ENCODE results near the gene UCN3. TPM values are rescaled to one million over a fixed set of nuclear protein-coding genes. Genes with fewer than 3 reads are reported as not detected.
A peak's percentile ranks its signal among the peaks of the same experiment; 100 is the strongest.

The UCN3 gene
- total RNA-seq = not detected

GRCh38 chr10:5364890-5365338 is at the start of gene UCN3:
TSS of gene UCN3 (plus strand) at chr10:5364966. CDS start at chr10:5373721, 8,755 bp downstream.
- CTCF ChIA-PET = no interaction called here
- intact Hi-C loops (cut with DNase I, micrococcal nuclease) = no loop called here
- DNase-seq (no peak), ATAC-seq (no peak)
- no peak within 1 kb of the TSS for H3K4me3 Mint-ChIP-seq
- no peak within 1 kb of the TSS for H3K27ac Mint-ChIP-seq
- no peaks in the 10 kb centered on the region for H3K9me3 Mint-ChIP-seq (ENCODE audit: low read depth)
- POLR2A ChIA-PET = no interaction called here
- H3K4me1 Mint-ChIP-seq = no peaks in the 10 kb centered on the region
- H3K27me3 Mint-ChIP-seq = peaks cover 6% of the 10 kb centered on the region
- no peaks in the 10 kb centered on the region for H3K36me3 Mint-ChIP-seq (ENCODE audit: low read depth)

- peak overlapping the region; percentile 72 for H3K27ac Mint-ChIP-seq
- intact Hi-C loops (cut with DNase I, micrococcal nuclease) = loop anchor here (1.0 to 2.0 kb wide), 2 partner anchors 20 to 21 kb away; no protein-coding TSS in a partner anchor
- peaks cover 8% of the 10 kb centered on the region for H3K9me3 Mint-ChIP-seq (ENCODE audit: low read depth)
- CTCF ChIA-PET = interaction anchor here (0.6 to 1.3 kb wide), 5 partner anchors 8 to 468 kb away, joined by 3 to 7 read pairs (median 3); no protein-coding TSS in a partner anchor
- ATAC-seq = peak; percentile 98
- H3K4me3 Mint-ChIP-seq = peak overlapping the region; percentile 17
- no peaks in the 10 kb centered on the region for H3K36me3 Mint-ChIP-seq (ENCODE audit: low read depth)
- POLR2A ChIA-PET = interaction anchor here (0.5 kb wide), 1 partner anchor 485 kb away, joined by 5 read pairs; no protein-coding TSS in a partner anchor
- H3K27me3 Mint-ChIP-seq = no peaks in the 10 kb centered on the region
- DNase-seq = peak; percentile 91
- peaks cover 39% of the 10 kb centered on the region for H3K4me1 Mint-ChIP-seq
Measured at GRCh38 chr10:5317547-5318107, 47.1 kb upstream of the UCN3 start.

GRCh38 chr10:5318148-5318547 is 46.6 kb upstream of the UCN3 start:
- no peak for ATAC-seq
- CTCF ChIA-PET = interaction anchor here (0.6 to 1.3 kb wide), 3 partner anchors 9 to 469 kb away, joined by 3 to 4 read pairs (median 3); no protein-coding TSS in a partner anchor
- Mint-ChIP-seq H3K36me3 (ENCODE audit: low read depth) (no peaks in the 10 kb centered on the region), H3K4me3 (no peak overlapping the region), H3K4me1 (peaks cover 39% of the 10 kb centered on the region), H3K27me3 (no peaks in the 10 kb centered on the region), H3K27ac (peak overlapping the region; percentile 72), H3K9me3 (ENCODE audit: low read depth) (peaks cover 8% of the 10 kb centered on the region)
- no peak for DNase-seq
- intact Hi-C loops (cut with DNase I, micrococcal nuclease) = no loop called here
- POLR2A ChIA-PET = interaction anchor here (0.5 kb wide), 1 partner anchor 485 kb away, joined by 5 read pairs; no protein-coding TSS in a partner anchor

- Mint-ChIP-seq H3K36me3 (ENCODE audit: low read depth) (no peaks in the 10 kb centered on the region), H3K4me3 (no peak overlapping the region), H3K27me3 (no peaks in the 10 kb centered on the region), H3K27ac (no peak overlapping the region), H3K9me3 (ENCODE audit: low read depth) (peaks cover 8% of the 10 kb centered on the region), H3K4me1 (peaks cover 32% of the 10 kb centered on the region)
- CTCF ChIA-PET = no interaction called here
- intact Hi-C loops (cut with DNase I, micrococcal nuclease) = no loop called here
- DNase-seq (no peak), ATAC-seq (no peak)
- POLR2A ChIA-PET = no interaction called here
Measured at GRCh38 chr10:5319863-5320262, 44.9 kb upstream of the UCN3 start.

- Mint-ChIP-seq H3K36me3 (ENCODE audit: low read depth) (no peaks in the 10 kb centered on the region), H3K9me3 (ENCODE audit: low read depth) (peaks cover 8% of the 10 kb centered on the region), H3K4me3 (no peak overlapping the region), H3K4me1 (peaks cover 30% of the 10 kb centered on the region), H3K27me3 (no peaks in the 10 kb centered on the region), H3K27ac (no peak overlapping the region)
- intact Hi-C loops (cut with DNase I, micrococcal nuclease) = no loop called here
- ATAC-seq (no peak), DNase-seq (no peak)
- ChIA-PET POLR2A (no interaction called here), CTCF (interaction anchor here (0.9 kb wide), 1 partner anchor 112 kb away, joined by 4 read pairs; no protein-coding TSS in a partner anchor)
Measured at GRCh38 chr10:5321273-5321672, 43.5 kb upstream of the UCN3 start.

- ChIA-PET CTCF (no interaction called here), POLR2A (no interaction called here)
- no peak for DNase-seq
- Mint-ChIP-seq H3K9me3 (ENCODE audit: low read depth) (peaks cover 8% of the 10 kb centered on the region), H3K4me3 (no peak overlapping the region), H3K4me1 (peaks cover 10% of the 10 kb centered on the region), H3K27me3 (no peaks in the 10 kb centered on the region), H3K27ac (no peak overlapping the region), H3K36me3 (ENCODE audit: low read depth) (no peaks in the 10 kb centered on the region)
- no peak for ATAC-seq
- intact Hi-C loops (cut with DNase I, micrococcal nuclease) = no loop called here
Measured at GRCh38 chr10:5323446-5323845, 41.3 kb upstream of the UCN3 start.

GRCh38 chr10:5325076-5325475 is 39.7 kb upstream of the UCN3 start:
- Mint-ChIP-seq H3K27ac (no peak overlapping the region), H3K4me1 (peaks cover 3% of the 10 kb centered on the region), H3K36me3 (ENCODE audit: low read depth) (no peaks in the 10 kb centered on the region), H3K4me3 (no peak overlapping the region), H3K9me3 (ENCODE audit: low read depth) (peaks cover 6% of the 10 kb centered on the region), H3K27me3 (no peaks in the 10 kb centered on the region)
- ChIA-PET CTCF (no interaction called here), POLR2A (no interaction called here)
- ATAC-seq (no peak), DNase-seq (no peak)
- intact Hi-C loops (cut with DNase I, micrococcal nuclease) = no loop called here

- Mint-ChIP-seq H3K27me3 (peaks cover 13% of the 10 kb centered on the region), H3K36me3 (ENCODE audit: low read depth) (no peaks in the 10 kb centered on the region), H3K27ac (no peak overlapping the region), H3K4me3 (no peak overlapping the region), H3K9me3 (ENCODE audit: low read depth) (no peaks in the 10 kb centered on the region), H3K4me1 (no peaks in the 10 kb centered on the region)
- CTCF ChIA-PET = no interaction called here
- DNase-seq = no peak
- POLR2A ChIA-PET = no interaction called here
- no peak for ATAC-seq
- intact Hi-C loops (cut with DNase I, micrococcal nuclease) = no loop called here
Measured at GRCh38 chr10:5334196-5334880, 30.4 kb upstream of the UCN3 start.

- no peak for DNase-seq
- Mint-ChIP-seq H3K4me3 (no peak overlapping the region), H3K27ac (no peak overlapping the region), H3K27me3 (peaks cover 10% of the 10 kb centered on the region), H3K4me1 (no peaks in the 10 kb centered on the region), H3K36me3 (ENCODE audit: low read depth) (no peaks in the 10 kb centered on the region), H3K9me3 (ENCODE audit: low read depth) (no peaks in the 10 kb centered on the region)
- CTCF ChIA-PET = no interaction called here
- POLR2A ChIA-PET = no interaction called here
- no peak for ATAC-seq
- intact Hi-C loops (cut with DNase I, micrococcal nuclease) = no loop called here
Measured at GRCh38 chr10:5338010-5338409, 26.8 kb upstream of the UCN3 start.

GRCh38 chr10:5343092-5343491 is 21.7 kb upstream of the UCN3 start:
- intact Hi-C loops (cut with DNase I, micrococcal nuclease) = no loop called here
- H3K9me3 Mint-ChIP-seq (ENCODE audit: low read depth) = no peaks in the 10 kb centered on the region
- no peaks in the 10 kb centered on the region for H3K4me1 Mint-ChIP-seq
- DNase-seq = no peak
- no peak overlapping the region for H3K27ac Mint-ChIP-seq
- ChIA-PET CTCF (interaction anchor here (0.8 to 1.3 kb wide), 5 partner anchors 8 to 580 kb away, joined by 3 to 4 read pairs (median 3); no protein-coding TSS in a partner anchor), POLR2A (no interaction called here)
- H3K4me3 Mint-ChIP-seq = no peak overlapping the region
- H3K27me3 Mint-ChIP-seq = peaks cover 2% of the 10 kb centered on the region
- ATAC-seq = no peak
- no peaks in the 10 kb centered on the region for H3K36me3 Mint-ChIP-seq (ENCODE audit: low read depth)

GRCh38 chr10:5343561-5343960 is 21.2 kb upstream of the UCN3 start:
- ChIA-PET CTCF (interaction anchor here (0.8 to 1.3 kb wide), 3 partner anchors 44 to 580 kb away, joined by 3 to 4 read pairs (median 3); no protein-coding TSS in a partner anchor), POLR2A (no interaction called here)
- H3K27me3 Mint-ChIP-seq = no peaks in the 10 kb centered on the region
- no peaks in the 10 kb centered on the region for H3K4me1 Mint-ChIP-seq
- intact Hi-C loops (cut with DNase I, micrococcal nuclease) = no loop called here
- H3K9me3 Mint-ChIP-seq (ENCODE audit: low read depth) = no peaks in the 10 kb centered on the region
- no peaks in the 10 kb centered on the region for H3K36me3 Mint-ChIP-seq (ENCODE audit: low read depth)
- no peak overlapping the region for H3K27ac Mint-ChIP-seq
- ATAC-seq (peak; percentile 42), DNase-seq (peak; percentile 20)
- H3K4me3 Mint-ChIP-seq = no peak overlapping the region

GRCh38 chr10:5343979-5344378 is 20.8 kb upstream of the UCN3 start:
- Mint-ChIP-seq H3K4me1 (no peaks in the 10 kb centered on the region), H3K27me3 (no peaks in the 10 kb centered on the region), H3K36me3 (ENCODE audit: low read depth) (no peaks in the 10 kb centered on the region), H3K9me3 (ENCODE audit: low read depth) (no peaks in the 10 kb centered on the region), H3K4me3 (no peak overlapping the region), H3K27ac (no peak overlapping the region)
- no peak for ATAC-seq
- DNase-seq = no peak
- POLR2A ChIA-PET = no interaction called here
- intact Hi-C loops (cut with DNase I, micrococcal nuclease) = no loop called here
- CTCF ChIA-PET = interaction anchor here (1.3 kb wide), 1 partner anchor 44 kb away, joined by 4 read pairs; no protein-coding TSS in a partner anchor

Measured in activated CD4-positive, alpha-beta T cell treated with anti-CD3 and anti-CD28 coated beads for 36 hours (primary cell).